NB4 (cell line): Measurements from ENCODE around the gene CLPSL2.

Experiments
- DNase-seq: peaks from one replicate; pipeline ENCODE4 v3.0.0; 2010; ENCODE audit warnings: low read depth
- H3K4me3 ChIP-seq: one replicate; pipeline ENCODE4 v1.5.1; 2011; ENCODE audit warnings: mild to moderate bottlenecking, low read depth, low read length, moderate library complexity
- MYC ChIP-seq: IDR thresholded peaks from 2 replicates; pipeline ENCODE4 v1.6.1; 2011; ENCODE audit warnings: low read depth, low read length
- POLR2A ChIP-seq: IDR thresholded peaks from 2 replicates; pipeline ENCODE4 v1.6.1; 2011; ENCODE audit warnings: mild to moderate bottlenecking; ENCODE audit not compliant: insufficient read length; ENCODE audit errors: extremely low read depth
- TF ChIP-seq, protein P1 (sequence below): IDR thresholded peaks from 2 replicates; pipeline ENCODE4 v1.6.1; 2011; ENCODE audit warnings: low read depth, low read length
- TF ChIP-seq, protein P2 (sequence below): IDR thresholded peaks from one replicate; pipeline ENCODE4 v1.5.1; 2012; ENCODE audit warnings: low read depth, low read length

CLPSL2 gene

GRCh38 chr6:35746516-35746915 lies 29.9 kb upstream of the CLPSL2 start:
- DNase-seq: no peak
- TF ChIP-seq, protein P1, sequence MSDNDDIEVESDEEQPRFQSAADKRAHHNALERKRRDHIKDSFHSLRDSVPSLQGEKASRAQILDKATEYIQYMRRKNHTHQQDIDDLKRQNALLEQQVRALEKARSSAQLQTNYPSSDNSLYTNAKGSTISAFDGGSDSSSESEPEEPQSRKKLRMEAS: no peak
- TF ChIP-seq MYC (no peak), POLR2A (no peak)
- TF ChIP-seq, protein P2, sequence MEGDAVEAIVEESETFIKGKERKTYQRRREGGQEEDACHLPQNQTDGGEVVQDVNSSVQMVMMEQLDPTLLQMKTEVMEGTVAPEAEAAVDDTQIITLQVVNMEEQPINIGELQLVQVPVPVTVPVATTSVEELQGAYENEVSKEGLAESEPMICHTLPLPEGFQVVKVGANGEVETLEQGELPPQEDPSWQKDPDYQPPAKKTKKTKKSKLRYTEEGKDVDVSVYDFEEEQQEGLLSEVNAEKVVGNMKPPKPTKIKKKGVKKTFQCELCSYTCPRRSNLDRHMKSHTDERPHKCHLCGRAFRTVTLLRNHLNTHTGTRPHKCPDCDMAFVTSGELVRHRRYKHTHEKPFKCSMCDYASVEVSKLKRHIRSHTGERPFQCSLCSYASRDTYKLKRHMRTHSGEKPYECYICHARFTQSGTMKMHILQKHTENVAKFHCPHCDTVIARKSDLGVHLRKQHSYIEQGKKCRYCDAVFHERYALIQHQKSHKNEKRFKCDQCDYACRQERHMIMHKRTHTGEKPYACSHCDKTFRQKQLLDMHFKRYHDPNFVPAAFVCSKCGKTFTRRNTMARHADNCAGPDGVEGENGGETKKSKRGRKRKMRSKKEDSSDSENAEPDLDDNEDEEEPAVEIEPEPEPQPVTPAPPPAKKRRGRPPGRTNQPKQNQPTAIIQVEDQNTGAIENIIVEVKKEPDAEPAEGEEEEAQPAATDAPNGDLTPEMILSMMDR: no peak
- H3K4me3 ChIP-seq: no peak overlapping the region

GRCh38 chr6:35747877-35748276 lies 28.5 kb upstream of the CLPSL2 start:
- DNase-seq: no peak
- no peak overlapping the region for H3K4me3 ChIP-seq
- TF ChIP-seq, protein P1: no peak
- TF ChIP-seq POLR2A: no peak
- TF ChIP-seq MYC: no peak

DNA sequence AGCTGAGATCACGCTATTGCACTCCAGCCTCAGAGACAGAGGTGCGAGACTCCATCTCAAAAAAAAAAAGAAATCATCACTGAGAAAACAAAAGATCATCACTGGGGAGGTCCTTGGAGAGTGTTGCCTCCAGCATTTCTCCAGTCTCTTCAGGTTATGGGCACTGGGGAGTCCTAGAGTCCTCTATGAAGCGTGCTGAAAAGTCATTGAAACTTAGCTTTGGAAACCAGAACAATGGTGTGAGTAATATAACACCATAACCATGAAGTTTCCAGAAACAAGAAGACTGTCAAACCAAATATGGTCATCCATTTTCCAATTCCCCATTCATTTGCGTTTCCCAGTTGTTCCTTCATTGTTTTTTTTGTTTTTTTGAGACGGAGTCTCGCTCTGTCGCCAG lies 25.8 kb upstream of the CLPSL2 start:
- TF ChIP-seq, protein P1: no peak
- TF ChIP-seq POLR2A (no peak), MYC (no peak)
- TF ChIP-seq, protein P2: no peak
- DNase-seq: no peak
- H3K4me3 ChIP-seq: no peak overlapping the region

DNA sequence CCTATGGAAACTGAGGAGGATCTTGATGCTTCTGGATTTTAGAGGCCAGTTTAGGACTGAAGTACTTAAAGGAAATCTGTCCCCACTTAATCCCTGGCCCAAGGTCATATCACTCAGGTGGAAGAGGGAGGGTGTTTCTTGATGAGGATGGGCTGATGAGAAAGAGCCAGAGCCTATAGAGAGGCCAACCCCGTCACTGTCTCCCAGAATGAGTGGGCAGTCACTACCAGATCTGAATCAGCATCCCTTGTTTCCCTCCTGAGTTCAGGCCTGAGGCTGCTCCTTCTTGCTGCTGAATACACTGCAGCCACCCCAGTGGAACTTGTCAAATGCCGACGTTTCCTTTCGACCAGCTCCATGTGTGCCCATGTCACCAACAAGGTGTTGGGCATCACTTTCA lies 24.8 kb upstream of the CLPSL2 start:
- no peak overlapping the region for H3K4me3 ChIP-seq
- TF ChIP-seq POLR2A: no peak
- TF ChIP-seq, protein P2: no peak
- TF ChIP-seq, protein P1: no peak
- TF ChIP-seq MYC: no peak
- DNase-seq: no peak

DNA sequence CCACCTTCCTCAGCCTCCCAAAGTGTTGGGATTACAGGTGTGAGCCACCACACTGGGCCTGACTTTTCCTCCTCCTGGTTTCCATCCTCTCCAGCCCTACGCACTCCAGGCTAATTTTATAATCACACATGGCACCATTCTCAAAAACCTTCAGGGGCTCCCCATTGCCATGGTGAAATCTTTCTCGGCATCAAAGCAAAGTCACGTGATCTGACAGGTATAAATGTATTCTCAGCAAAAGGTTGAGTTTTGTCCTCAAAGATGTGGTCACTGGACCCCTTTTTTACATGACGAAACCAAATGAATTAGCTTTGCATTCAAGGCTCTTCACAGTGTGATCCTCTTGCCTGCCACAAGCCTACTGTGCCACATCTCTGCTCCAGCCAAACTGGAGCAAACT lies 24.1 kb upstream of the CLPSL2 start:
- no peak for DNase-seq
- TF ChIP-seq, protein P1: no peak
- TF ChIP-seq POLR2A: no peak
- TF ChIP-seq, protein P2: no peak
- no peak for TF ChIP-seq MYC
- H3K4me3 ChIP-seq: no peak overlapping the region

GRCh38 chr6:35754452-35755277 lies 21.7 kb upstream of the CLPSL2 start:
- peak; percentile 42 for DNase-seq
- no peak overlapping the region for H3K4me3 ChIP-seq
- TF ChIP-seq, protein P2: no peak
- no peak for TF ChIP-seq POLR2A
- TF ChIP-seq MYC: no peak
- TF ChIP-seq, protein P1: no peak
